ENCODE results near the gene ADSS1. TPM values are rescaled to one million over a fixed set of nuclear protein-coding genes. Genes with fewer than 3 reads are reported as not detected.
A peak's percentile ranks its signal among the peaks of the same experiment; 100 is the strongest.

Gene ADSS1
- total and polyA plus RNA-seq, 9 donors: 2.6 to 9.8 (median 4.1) TPM

DNA sequence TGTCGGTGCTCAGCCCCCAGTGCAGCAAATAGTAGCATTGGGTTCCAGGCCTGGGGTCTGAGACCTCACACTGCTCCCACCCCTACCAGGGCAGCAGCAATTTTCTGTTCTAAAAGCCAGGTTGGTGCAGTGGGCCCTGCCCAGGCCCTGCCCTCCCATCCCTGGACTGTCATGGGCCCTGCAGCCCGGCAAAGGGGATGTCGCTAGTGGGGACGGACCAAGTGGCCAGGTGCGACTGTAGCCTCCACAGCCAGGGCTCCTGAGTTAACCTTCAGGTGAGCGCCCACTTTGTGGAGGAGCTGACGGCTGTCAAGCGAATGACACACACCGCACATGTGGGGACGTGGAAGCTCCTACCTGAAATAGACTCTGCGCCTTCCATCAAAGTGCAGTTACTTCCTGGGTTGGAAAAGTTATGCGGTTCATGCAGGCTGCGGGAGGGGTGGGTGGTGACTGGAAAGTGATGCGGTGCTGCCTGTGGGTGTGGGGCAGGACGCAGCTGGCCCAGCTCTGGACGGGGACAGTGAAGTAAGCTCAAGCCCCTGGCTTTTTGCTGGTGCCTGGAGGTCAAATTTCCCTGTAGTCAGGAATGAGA lies 33.1 kb upstream of the ADSS1 start:
- H3K4me1 ChIP-seq (ENCODE audit: insufficient read depth): peaks cover 20% of the 10 kb centered on the region
- intact Hi-C loops (cut with DNase I): no loop called here
- TF ChIP-seq, protein P1, sequence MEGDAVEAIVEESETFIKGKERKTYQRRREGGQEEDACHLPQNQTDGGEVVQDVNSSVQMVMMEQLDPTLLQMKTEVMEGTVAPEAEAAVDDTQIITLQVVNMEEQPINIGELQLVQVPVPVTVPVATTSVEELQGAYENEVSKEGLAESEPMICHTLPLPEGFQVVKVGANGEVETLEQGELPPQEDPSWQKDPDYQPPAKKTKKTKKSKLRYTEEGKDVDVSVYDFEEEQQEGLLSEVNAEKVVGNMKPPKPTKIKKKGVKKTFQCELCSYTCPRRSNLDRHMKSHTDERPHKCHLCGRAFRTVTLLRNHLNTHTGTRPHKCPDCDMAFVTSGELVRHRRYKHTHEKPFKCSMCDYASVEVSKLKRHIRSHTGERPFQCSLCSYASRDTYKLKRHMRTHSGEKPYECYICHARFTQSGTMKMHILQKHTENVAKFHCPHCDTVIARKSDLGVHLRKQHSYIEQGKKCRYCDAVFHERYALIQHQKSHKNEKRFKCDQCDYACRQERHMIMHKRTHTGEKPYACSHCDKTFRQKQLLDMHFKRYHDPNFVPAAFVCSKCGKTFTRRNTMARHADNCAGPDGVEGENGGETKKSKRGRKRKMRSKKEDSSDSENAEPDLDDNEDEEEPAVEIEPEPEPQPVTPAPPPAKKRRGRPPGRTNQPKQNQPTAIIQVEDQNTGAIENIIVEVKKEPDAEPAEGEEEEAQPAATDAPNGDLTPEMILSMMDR (IDR thresholded peaks at IDR 0.05): no peak
- TF ChIP-seq POLR2A (IDR thresholded peaks at IDR 0.05): no peak
- no peak for TF ChIP-seq EP300 (IDR thresholded peaks at IDR 0.05)
- H3K9me3 ChIP-seq: no peaks in the 10 kb centered on the region
- DNase-seq: peak in 1 of 5 donors; percentile 21
- no peak overlapping the region for H3K27ac ChIP-seq
- 75 to 88% (median 82%) methylated on average over 14 to 16 of the region's 16 CpGs for WGBS, 3 donors
- H3K27me3 ChIP-seq: no peaks in the 10 kb centered on the region
- H3K4me3 ChIP-seq: peak overlapping the region; percentile 57
- no peaks in the 10 kb centered on the region for H3K36me3 ChIP-seq

DNA sequence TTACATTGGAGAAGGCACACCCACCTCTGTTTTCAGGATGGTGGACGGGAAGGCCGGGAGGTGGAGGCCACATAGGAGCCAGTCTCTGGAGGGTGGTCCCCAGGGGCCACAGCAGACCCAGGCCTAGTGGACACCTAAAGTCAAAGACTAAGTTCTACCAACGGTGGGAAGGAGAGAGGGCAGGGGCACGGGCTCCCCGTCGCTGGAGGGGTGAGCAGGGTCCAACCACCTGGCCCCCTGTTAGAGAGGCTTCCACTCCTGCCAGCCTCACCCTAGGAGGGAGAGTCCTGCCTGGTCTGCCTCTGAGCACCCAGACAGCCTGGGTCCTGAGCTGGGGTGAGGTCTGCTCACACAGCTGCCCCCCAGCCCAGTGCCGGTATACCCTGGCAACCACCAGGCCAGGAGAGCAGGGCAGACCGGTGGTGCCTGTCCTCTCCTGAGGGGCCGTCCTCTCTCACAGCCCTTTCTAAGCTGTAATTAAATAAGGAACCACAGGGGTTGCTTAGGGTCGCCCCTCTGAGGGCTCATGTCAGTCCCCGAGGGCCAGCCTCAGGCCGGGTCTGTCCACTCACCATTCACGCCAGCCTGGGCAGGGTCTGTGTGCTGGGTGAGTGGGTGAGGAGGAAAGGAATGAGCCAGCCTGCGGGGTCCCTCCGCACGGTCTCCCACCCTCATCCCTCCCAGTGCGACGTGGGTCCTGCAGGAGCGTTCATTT lies 32.3 kb upstream of the ADSS1 start:
- Histone ChIP-seq H3K9me3 (no peaks in the 10 kb centered on the region), H3K27me3 (no peaks in the 10 kb centered on the region), H3K27ac (no peak overlapping the region), H3K4me3 (no peak overlapping the region), H3K4me1 (ENCODE audit: insufficient read depth) (peaks cover 20% of the 10 kb centered on the region), H3K36me3 (no peaks in the 10 kb centered on the region)
- TF ChIP-seq EP300 (IDR thresholded peaks at IDR 0.05): no peak
- TF ChIP-seq, protein P1 (IDR thresholded peaks at IDR 0.05): no peak
- DNase-seq: no peak
- intact Hi-C loops (cut with DNase I): no loop called here
- 86 to 90% (median 89%) methylated on average over 19 of the region's 19 CpGs for WGBS, 3 donors

DNA sequence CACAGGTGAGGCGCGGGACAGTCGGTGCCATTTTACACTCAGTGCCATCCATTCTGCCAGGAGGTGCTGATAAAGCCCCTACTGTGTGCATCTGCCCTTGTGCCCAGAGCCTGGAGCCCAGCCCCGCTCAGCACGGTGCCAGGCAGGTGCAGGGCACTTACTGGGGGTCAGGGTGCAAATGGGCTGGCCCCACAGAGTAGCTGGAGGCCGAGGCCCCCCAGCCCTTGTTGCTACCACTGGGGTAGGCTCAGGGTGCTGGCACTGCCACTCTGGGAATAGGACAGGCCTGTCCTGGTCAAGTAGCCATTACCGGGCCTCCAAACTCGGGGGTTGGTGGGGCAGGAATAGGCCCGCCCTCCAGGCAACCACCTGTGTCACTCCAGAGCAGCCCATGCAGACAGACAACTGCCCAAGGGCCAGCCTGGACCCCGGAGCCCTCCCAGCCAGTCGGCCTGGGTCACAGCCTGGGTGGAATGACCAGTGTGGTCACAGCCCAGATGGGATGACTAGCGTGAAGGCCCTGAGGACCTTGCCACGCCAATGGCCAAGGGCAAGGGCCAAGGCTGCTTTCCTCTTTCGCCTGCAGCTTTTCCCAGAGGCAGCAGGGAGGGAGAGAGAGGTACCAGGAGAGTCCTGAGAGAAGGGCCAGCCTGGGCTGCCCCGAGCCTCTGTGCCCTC lies 31.6 kb upstream of the ADSS1 start:
- Histone ChIP-seq H3K36me3 (no peaks in the 10 kb centered on the region), H3K4me3 (no peak overlapping the region), H3K9me3 (no peaks in the 10 kb centered on the region), H3K27ac (no peak overlapping the region), H3K4me1 (ENCODE audit: insufficient read depth) (peaks cover 20% of the 10 kb centered on the region), H3K27me3 (no peaks in the 10 kb centered on the region)
- TF ChIP-seq EP300 (IDR thresholded peaks at IDR 0.05) (no peak), POLR2A (IDR thresholded peaks at IDR 0.05) (no peak)
- TF ChIP-seq, protein P1 (IDR thresholded peaks at IDR 0.05): no peak
- no peak for DNase-seq
- intact Hi-C loops (cut with DNase I): no loop called here
- WGBS, 3 donors: 82 to 93% (median 88%) methylated on average over 10 to 15 of the region's 15 CpGs

DNA sequence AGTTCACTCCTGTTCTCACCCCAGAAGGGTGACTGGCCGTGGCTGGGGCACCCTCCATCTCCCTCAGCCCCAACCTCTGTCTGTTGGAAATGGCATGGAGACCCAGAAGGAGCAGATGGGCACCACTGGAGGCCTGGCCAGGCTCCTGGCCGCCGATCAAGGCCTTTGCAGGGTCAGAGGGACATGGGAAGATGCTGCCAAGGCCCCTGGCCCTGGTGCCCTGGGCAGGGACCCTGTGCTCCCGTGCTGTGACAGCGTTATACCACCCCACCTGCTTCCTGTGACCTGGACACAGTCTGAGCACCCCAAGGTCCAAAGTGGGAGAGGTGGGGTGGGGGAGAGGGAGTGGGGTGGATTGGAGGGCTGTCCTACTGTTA lies 31.1 kb upstream of the ADSS1 start:
- TF ChIP-seq POLR2A (IDR thresholded peaks at IDR 0.05) (no peak), EP300 (IDR thresholded peaks at IDR 0.05) (no peak)
- TF ChIP-seq, protein P1 (IDR thresholded peaks at IDR 0.05): no peak
- no peaks in the 10 kb centered on the region for H3K27me3 ChIP-seq
- no peak overlapping the region for H3K27ac ChIP-seq
- DNase-seq: no peak
- intact Hi-C loops (cut with DNase I): no loop called here
- WGBS, 3 donors: 64 to 78% (median 77%) methylated on average over 2 to 5 of the region's 5 CpGs
- H3K9me3 ChIP-seq: no peaks in the 10 kb centered on the region
- H3K4me1 ChIP-seq (ENCODE audit: insufficient read depth): peaks cover 18% of the 10 kb centered on the region
- no peaks in the 10 kb centered on the region for H3K36me3 ChIP-seq
- H3K4me3 ChIP-seq: no peak overlapping the region
